GM13976 (cell line): ENCODE data around the gene CADM2.

Source experiments
- DNase-seq: peaks from one replicate; pipeline ENCODE4 v3.0.0; 2012; ENCODE audit warnings: low spot score
- CTCF ChIP-seq: IDR thresholded peaks from 2 replicates; pipeline ENCODE4 v1.5.1; 2012; ENCODE audit warnings: borderline replicate concordance, mild to moderate bottlenecking; ENCODE audit not compliant: insufficient read depth; ENCODE audit errors: extremely low read depth, missing control alignments, control extremely low read depth
- in situ Hi-C: fragments of 300-500 bp; cut with MboI; formaldehyde crosslinking; loops from one replicate; pipeline ENCODE4 v1.12.0; 2022; ENCODE audit warnings: low sequenced_read_pairs, mixed read lengths, inconsistent platforms; ENCODE audit not compliant: unreplicated experiment

The CADM2 gene

GRCh38 chr3:84960581-84960980, 1.8 kb downstream of the CADM2 start:
- in situ Hi-C loops, result no loop called here
- DNase-seq, result no peak
- no peak for TF ChIP-seq CTCF

- no peak for DNase-seq
- in situ Hi-C loops, result no loop called here
- TF ChIP-seq CTCF, result no peak
These were observed 2.2 kb downstream of the CADM2 start for GRCh38 chr3:84961011-84961410.

GRCh38 chr3:84961521-84962255, 2.9 kb downstream of the CADM2 start:
- DNase-seq, result no peak
- in situ Hi-C loops, result no loop called here
- no peak for TF ChIP-seq CTCF

GRCh38 chr3:84962415-84962814, 3.6 kb downstream of the CADM2 start:
- in situ Hi-C loops, result no loop called here
- DNase-seq, result no peak
- no peak for TF ChIP-seq CTCF

GRCh38 chr3:84963137-84963536, 4.3 kb downstream of the CADM2 start:
- in situ Hi-C loops, result no loop called here
- DNase-seq, result no peak
- no peak for TF ChIP-seq CTCF

GRCh38 chr3:84965141-84965540, 6.4 kb downstream of the CADM2 start:
- DNase-seq, result no peak
- no peak for TF ChIP-seq CTCF
- in situ Hi-C loops, result no loop called here
